Measurements from ENCODE around the gene NRTN.
A peak's percentile ranks its signal among the peaks of the same experiment; 100 is the strongest.

NRTN gene

GRCh38 chr19:5790559-5791520, 14.0 kb upstream of the NRTN start, which contains the start of gene DUS3L:
DUS3L (minus strand) TSS chr19:5791163; CDS start chr19:5791141, 22 bp downstream.
- FAIRE-seq: peak; percentile 93

GRCh38 chr19:5792224-5792623, 12.6 kb upstream of the NRTN start:
- peak; percentile 91 for FAIRE-seq

- FAIRE-seq: no peak
These were observed 11.7 kb upstream of the NRTN start for GRCh38 chr19:5793188-5793587.

- FAIRE-seq: no peak
These were observed 9.4 kb upstream of the NRTN start for GRCh38 chr19:5795382-5795919.

GRCh38 chr19:5798244-5798643, 6.6 kb upstream of the NRTN start:
- no peak for FAIRE-seq

- FAIRE-seq: no peak
These were observed 5.3 kb upstream of the NRTN start for GRCh38 chr19:5799247-5800241.

- FAIRE-seq: no peak
These were observed 4.3 kb upstream of the NRTN start for GRCh38 chr19:5800361-5801270.

GRCh38 chr19:5801796-5802619, 2.9 kb upstream of the NRTN start:
- FAIRE-seq: no peak

GRCh38 chr19:5803441-5803751, 1.5 kb upstream of the NRTN start:
- FAIRE-seq: no peak

GRCh38 chr19:5803752-5804515, 933 bp upstream of the NRTN start:
- peak; percentile 43 for FAIRE-seq

GRCh38 chr19:5805462-5806132, 730 bp downstream of the NRTN start:
- no peak for FAIRE-seq

- FAIRE-seq: no peak
These were observed 1.2 kb downstream of the NRTN start for GRCh38 chr19:5806133-5806489.

- no peak for FAIRE-seq
These were observed 2.0 kb downstream of the NRTN start for GRCh38 chr19:5806905-5807304.

- no peak for FAIRE-seq
These were observed 3.4 kb downstream of the NRTN start for GRCh38 chr19:5808120-5808816.

GRCh38 chr19:5809053-5809452, 4.2 kb downstream of the NRTN start:
- FAIRE-seq: no peak

- no peak for FAIRE-seq
These were observed 4.6 kb downstream of the NRTN start for GRCh38 chr19:5809469-5809868.

GRCh38 chr19:5811117-5811516, 6.2 kb downstream of the NRTN start:
- no peak for FAIRE-seq

GRCh38 chr19:5814123-5814851, 9.4 kb downstream of the NRTN start:
- FAIRE-seq: no peak
